Astrocyte of the spinal cord (primary cell): Measurements from ENCODE around the gene INHBB.

Experiments
- DNase-seq: peaks from one replicate; pipeline ENCODE4 v3.0.0; 2011; ENCODE audit warnings: low read depth, low spot score
- H3K4me3 ChIP-seq: 2 replicates; pipeline ENCODE4 v1.5.1; 2011; ENCODE audit warnings: low read depth, mild to moderate bottlenecking, low read length, moderate library complexity
- in situ Hi-C: cut with HindIII; loops from 2 replicates; pipeline ENCODE4 v1.10.0; 2017; ENCODE audit warnings: low sequenced_read_pairs
- TF ChIP-seq, protein P1 (sequence below): IDR thresholded peaks from 2 replicates; pipeline ENCODE4 v1.5.1; 2012; ENCODE audit warnings: low read depth, mild to moderate bottlenecking, low read length, inconsistent platforms

The INHBB gene

DNA sequence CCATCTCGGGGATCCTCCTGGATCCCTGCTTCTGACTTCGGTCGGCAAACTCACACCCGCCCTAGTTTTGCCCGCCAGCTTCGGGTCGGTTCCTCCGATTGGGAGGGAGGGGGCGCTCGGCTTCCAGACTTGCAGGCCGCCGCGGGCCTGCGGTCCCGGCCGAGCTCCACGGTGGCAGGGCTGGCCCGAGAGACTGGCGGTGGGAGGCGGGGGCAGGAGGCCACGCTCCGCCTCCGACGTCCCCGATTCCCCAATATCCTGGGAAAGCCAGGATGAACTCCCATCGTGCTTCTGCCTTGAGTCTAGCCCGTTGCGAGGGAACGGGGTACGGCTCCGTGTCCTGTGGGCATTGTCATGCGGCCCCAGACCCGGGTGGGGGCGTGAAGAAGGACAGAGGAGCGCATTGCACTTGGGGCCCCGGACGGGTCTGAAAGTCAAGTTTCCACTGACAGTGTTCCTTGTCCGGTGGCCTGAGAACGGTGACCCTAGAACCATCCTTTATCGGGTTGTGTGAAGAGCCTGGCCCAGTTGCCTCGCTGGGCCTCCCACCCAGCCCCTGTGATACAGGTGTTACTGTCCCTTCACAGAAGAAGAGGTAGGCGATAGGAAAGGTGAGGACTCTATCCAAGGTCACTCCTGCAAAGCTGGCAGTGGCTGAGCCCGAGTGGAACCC is 2.4 kb upstream of the INHBB start:
- TF ChIP-seq, protein P1, sequence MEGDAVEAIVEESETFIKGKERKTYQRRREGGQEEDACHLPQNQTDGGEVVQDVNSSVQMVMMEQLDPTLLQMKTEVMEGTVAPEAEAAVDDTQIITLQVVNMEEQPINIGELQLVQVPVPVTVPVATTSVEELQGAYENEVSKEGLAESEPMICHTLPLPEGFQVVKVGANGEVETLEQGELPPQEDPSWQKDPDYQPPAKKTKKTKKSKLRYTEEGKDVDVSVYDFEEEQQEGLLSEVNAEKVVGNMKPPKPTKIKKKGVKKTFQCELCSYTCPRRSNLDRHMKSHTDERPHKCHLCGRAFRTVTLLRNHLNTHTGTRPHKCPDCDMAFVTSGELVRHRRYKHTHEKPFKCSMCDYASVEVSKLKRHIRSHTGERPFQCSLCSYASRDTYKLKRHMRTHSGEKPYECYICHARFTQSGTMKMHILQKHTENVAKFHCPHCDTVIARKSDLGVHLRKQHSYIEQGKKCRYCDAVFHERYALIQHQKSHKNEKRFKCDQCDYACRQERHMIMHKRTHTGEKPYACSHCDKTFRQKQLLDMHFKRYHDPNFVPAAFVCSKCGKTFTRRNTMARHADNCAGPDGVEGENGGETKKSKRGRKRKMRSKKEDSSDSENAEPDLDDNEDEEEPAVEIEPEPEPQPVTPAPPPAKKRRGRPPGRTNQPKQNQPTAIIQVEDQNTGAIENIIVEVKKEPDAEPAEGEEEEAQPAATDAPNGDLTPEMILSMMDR = peak; percentile 84
- in situ Hi-C loops = no loop called here
- DNase-seq = peak; percentile 68
- no peak overlapping the region for H3K4me3 ChIP-seq

DNA sequence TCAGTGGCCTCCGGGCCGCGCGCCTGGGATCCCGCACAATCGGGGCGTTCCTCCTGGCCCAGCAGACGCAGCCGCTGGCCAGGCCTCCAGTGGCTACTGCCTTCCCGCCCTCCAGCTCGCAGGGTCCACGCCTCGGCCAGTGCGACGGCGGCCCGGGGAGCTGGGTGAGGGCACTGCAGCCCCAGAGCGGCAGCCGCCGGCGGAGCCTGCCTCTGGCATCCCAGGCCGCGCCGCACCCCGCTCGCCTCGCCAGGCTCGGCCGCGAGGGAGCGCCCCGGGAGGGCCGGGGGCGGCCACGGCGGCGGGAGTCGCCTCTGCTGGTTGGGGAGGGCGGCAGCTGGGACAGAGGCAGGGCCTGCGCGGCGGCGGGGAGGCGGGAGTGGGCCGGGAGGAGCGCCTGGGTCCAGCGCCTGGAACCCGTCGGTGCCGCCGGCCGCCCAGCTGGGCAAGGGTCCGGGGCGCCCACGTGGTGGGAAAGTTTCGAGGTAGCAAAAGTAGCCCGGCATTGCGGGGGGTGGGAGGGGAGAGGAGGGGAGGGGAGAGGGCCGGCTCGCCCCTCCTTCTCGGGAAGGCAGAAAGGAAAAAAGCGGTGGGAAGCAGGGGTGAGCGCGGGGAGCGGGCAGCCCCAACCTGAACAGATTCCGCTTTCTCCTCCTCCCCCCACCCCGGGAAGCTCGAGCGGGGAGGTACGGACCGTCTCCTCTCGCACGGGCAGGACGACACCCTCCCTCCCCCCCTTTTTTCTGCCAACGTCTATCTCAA is 1.5 kb upstream of the INHBB start:
- in situ Hi-C loops = no loop called here
- TF ChIP-seq, protein P1 = no peak
- H3K4me3 ChIP-seq = no peak overlapping the region
- DNase-seq = no peak

DNA sequence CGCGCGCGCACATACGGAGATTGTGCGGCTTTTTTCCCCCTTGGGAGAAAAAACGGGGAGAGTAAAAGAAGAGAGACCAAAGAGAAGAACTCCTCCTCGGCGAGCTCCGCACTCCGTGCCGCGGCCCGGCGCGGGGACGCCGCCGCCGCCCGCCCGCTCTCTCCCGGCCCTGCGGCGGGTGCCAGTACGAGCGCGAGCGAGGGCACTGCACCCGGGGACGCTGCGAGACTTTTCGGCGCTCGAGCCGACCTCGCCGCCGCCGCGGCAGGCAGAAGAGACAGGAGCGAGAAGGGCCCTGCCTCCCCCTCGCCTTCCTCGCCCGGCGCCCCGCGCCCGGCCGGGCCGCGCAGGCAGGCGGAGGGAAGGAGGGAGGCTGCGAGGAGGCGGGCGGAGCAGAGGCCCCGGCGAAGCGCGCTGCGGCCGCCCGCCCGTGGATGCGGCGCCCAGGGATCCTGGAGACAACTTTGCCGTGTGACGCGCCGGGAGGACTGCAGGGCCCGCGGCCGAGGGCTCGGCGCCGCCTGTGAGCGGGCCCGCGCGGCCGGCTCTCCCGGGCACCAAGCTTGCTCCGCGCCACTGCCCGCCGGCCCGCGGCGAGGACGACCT is 857 bp upstream of the INHBB start:
- in situ Hi-C loops = no loop called here
- TF ChIP-seq, protein P1 = no peak
- DNase-seq = no peak
- H3K4me3 ChIP-seq = no peak overlapping the region

DNA sequence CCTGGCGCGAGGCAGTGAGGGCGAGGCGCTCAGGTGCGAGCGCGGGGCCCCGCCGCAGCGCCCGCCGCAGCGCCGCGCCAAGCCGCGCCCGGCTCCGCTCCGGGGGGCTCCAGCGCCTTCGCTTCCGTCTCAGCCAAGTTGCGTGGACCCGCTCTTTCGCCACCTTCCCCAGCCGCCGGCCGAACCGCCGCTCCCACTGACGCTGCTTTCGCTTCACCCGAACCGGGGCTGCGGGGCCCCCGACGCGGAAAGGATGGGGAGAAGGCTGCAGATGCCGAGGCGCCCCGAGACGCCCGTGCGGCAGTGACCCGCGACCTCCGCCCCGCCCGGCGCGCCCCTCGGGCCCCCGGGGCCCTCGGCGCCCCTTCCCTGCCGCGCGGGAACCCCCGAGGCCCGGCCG is 328 bp upstream of the INHBB start:
- no peak for DNase-seq
- in situ Hi-C loops = no loop called here
- H3K4me3 ChIP-seq = peak overlapping the region; percentile 15
- TF ChIP-seq, protein P1 = no peak

DNA sequence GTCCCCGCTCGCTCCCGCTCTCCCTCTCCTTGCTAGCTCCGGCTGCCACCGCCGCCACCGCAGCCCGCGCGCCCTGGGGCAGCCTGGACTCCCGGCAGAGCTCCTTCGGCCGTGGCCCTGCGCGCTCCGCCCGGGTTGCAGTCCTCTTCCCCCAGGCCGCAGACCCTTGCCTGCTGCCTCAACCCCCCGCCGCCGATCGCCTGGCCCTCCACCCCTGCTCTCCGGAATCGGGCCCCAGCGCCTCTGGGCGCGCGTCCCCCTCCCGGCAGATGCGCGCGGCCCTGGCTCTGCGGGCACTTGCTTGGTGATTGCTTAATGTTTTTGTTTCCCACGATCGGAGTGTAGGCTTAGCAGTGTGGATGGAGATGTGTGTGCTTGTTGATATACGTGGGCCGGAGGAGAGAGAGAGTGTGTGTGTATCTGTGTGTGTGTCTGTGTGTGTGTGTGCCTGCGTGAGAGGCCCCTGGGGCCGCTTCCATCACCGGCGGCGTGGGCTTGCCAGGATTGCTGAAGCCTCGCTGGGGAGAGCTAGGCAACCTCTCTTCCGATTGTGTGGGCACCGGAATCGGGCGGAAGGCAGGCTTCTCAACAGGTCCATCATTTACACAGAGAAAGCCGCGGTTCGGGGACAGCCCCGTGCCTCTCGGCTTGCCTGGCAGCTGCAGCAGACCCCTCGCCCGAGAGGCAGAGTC is 877 bp downstream of the INHBB start:
- no peak overlapping the region for H3K4me3 ChIP-seq
- DNase-seq = peak; percentile 12
- in situ Hi-C loops = no loop called here
- TF ChIP-seq, protein P1 = no peak

DNA sequence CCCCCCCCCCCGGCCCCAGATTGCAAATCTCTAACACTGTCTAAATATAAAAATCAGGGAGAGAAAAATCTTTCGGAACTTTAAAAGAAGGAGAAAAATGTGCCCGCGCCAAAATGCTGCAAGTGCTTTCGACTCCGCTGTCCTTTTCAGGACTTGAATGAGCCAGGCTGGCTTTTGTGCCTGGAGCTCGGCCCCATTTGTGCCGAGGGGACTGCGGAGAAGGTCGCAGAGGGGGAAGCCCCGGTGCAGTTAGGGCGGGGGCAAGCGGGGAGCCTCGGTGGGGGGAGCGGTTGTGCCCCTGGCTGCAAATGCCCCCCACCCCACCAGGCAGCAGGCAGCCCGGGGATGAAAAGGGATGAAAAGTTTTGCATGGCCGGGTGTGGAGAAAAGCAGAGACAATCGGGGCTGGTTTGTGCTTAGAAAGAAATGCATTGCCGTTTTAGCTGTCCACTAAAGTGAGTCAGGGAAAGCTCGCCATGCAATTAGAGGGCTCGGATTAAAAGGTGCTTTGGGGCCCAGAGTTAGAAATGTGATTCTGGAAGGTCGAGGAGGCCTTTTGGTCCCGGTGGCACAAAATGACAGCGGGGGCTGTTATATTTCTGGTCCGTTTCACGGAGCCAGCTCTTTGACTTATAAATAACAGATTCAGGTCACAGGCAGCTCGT is 1.6 kb downstream of the INHBB start:
- in situ Hi-C loops = no loop called here
- no peak overlapping the region for H3K4me3 ChIP-seq

More for the DNA sequence above, 1.6 kb downstream of the INHBB start:
- peak; percentile 20 for DNase-seq
- TF ChIP-seq, protein P1 = no peak
